ENCODE measurements around the gene CFAP77.

CFAP77 gene

DNA sequence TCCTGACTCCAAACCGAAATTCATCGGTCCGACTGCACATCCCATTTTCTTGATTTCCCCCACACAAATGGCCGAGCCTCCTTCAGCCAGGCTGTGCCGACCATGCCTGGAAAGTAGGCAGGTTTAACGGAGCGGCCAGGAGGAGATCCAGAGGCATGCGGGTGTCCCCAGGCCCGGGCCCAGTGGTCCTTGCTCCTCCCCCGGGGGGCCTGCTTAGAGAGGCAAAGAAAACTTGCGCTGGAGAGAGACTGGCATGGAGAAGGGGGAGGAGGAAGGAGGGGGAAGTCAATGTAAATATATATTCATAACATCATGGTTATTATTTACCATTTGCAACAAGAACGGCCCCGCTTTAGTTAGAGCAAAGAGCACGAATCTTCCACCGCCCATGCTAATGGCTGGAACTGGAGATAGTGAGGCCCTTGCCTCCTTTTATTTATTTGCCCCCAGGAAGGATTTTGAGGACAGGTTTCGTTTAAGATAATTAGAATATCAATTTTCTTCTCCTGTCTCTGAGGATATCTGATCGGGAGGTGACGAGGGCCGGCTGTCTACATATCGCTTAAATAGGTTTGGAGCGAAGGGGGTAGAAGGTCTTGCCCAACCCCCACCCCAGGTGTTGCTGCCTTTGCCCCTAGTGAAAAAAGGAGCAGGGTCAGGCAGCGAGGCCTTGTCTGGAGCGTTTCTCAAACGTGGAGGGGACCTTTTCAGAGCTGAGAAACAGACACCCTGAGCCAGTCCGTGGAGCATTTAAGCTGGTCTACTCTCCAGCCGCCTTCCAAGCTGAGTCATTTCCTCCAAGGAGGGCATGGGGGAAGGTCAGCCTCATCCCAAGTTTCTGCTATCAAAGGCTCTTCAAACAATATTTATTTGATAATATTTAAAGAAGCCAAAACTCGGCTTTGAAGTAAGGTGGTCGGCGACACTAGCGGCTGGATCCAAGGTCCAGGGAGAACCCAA lies 174.9 kb downstream of the CFAP77 start:
- no peak for DNase-seq

DNA sequence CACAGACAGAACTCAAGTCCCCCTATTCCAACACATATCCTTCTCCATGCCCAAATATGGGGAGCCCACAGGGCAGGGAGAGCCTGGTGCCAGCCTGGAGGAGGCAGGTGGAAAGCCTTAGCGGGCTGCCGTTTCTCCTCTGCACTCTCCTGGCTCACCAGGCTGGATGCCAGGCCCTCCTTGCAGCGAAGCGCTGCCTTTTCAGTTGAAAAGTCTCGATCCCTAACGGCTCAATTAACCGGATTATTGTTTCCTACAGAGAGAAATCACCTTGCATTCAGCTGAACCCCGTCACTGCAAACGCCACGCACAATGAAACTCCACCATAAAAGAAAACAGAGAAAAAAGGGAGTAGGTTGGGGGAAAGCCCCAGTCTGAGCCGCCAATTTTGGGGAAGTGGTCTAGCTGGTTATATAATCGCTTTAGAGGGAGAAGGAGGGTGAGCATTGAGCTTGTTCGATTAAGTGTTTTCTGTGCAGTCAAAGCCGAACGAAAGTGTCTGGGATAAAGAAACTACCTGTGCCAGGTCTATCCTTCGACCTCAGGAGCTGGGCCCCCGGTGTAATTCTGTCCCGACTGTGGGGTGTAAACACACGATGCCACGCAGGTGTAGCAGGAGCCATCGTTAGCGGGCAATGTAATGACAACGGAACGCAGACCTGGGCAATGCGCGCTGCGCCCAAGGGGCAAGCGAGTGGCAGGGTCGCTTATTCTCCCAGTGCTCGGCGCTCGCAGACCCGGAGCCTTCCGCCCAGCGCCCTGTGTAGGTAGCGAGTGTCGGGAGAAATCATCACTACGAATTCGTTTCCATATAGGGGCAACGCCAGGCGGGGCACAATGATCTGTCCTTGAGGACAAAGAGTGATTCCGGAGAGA lies 176.2 kb downstream of the CFAP77 start:
- no peak for DNase-seq

DNA sequence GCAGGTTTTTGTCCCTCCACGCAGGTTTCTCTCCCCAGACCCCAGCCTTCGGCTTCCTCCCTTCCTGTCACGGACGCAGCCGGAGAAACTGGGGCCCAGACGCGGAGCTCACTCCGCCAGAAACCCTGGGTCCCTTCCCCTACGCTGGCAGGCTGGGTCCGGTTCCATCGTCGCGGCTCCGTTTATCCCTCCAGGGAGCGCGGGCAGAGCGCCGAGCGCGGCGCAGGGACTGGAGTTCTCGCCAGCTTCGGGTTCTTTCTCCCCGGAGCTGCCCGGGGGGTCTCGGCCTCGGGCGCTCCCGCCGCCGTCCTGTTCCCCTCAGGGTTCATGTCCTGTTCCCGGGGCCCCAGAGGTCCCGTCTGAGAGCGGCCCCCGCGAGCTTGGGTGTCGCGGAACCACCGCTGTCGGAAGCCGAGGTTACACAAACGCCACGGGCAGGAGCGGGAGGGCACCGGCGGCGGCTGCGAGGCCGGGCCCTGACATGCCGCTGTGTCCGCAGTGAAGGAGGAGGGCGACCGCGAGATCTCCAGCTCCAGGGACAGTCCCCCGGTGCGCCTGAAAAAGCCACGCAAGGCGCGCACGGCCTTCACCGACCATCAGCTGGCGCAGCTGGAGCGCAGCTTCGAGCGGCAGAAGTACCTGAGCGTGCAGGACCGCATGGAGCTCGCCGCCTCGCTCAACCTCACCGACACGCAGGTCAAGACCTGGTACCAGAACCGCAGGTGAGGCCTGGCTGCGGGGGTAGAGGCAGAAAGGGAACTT lies 177.0 kb downstream of the CFAP77 start:
- DNase-seq = no peak

DNA sequence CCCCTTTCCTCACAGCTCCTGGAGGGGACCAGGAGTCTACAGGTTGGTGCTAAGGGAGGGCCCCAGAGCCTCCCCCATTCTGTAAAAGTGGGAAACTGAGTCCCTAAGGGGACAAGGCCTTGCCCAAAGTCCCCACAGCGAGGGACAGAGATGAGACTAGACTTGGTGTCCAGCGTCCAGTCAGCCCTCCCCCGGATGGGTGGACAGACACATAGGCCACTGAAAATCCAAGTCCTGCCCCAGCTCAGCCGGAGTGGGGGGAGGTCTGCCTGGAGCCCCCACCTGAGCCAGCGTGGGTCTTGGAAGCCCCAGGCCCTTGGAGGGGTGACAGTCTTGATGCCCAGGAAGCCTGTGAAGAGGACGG lies 177.6 kb downstream of the CFAP77 start:
- no peak for DNase-seq

DNA sequence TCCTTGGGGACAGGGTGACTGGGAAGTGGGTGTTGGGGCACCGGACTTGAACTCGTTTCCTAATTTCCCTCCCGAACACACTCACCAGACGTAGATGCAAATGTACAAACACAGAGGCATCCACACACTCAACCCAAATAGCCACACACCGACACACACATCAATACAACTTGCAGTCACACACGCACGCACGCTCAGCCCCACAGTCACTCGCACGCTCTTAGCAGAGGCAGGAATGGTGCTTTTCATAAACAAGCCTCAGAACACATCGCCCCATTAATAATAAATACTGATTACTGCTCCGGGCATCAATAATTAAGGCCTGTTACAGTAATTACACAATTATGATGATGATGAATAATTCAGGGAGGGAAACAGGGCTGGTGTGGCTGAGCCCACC lies 178.1 kb downstream of the CFAP77 start:
- DNase-seq = no peak

DNA sequence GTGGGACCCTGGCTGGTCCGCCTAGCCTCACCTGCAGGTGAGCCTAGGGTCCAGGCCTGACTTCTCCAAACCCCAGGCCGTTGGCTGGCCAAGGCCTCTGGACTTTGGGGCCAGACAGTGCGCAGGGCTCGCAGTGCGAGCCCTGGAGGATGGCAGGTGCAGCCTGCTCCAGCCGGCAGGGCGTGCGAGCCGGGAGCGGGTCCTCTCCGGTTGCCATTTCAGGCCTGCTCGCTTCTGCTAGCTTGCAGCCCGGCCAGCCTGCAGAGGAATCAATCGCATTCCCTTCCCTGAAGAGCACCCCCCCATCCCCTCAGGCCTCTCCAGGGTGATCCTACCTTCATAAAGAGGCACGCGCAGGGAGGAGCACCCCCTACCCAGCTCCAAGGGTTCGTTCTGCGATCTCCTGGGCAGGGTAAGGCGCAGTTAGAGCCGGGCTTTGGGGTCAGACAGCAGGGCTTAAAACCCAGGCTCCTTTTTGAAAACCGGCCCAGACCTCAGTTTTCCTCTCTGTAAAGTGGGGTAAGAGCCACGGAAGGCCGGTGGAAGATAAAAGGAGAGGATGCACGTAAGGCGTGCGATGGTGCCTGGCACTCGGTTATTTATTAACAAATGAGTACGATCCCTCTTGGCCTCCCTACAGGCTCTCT lies 178.6 kb downstream of the CFAP77 start:
- no peak for DNase-seq

DNA sequence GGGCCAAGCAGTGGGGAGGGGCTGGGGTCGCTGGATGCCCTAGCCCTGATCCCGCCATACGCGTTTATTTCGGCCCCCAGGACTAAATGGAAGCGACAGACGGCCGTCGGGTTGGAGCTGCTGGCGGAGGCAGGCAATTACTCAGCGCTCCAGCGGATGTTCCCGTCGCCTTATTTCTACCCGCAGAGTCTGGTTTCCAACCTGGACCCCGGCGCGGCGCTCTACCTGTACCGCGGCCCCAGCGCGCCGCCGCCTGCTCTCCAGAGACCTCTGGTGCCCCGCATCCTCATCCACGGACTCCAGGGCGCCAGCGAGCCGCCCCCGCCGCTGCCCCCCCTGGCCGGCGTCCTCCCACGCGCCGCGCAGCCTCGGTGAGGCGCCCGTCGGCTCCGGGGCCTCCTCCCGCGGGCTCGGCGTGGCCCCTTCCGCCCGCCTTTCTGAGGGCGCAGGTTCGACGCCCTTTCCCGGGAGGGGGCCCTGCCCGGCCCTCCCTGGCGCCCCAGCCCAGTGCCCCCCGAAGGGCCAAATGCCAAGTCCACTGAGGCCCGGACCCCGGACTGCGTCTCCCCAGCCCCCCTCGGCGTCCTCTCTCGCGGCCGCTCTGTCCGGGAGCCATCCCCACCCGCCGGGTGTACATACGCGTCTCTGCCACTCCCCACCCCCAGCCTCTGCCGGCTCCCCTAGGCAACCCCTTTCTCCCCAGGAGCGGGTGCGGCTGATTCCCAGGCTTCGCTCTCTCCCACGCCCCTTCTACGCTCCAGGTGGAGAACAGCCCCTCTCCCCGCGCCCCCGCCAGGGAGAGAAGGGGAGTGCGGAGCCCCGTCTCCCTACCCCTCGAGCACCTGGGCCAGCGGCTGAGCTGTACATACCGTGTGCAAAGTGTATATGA lies 179.4 kb downstream of the CFAP77 start:
- no peak for DNase-seq

DNA sequence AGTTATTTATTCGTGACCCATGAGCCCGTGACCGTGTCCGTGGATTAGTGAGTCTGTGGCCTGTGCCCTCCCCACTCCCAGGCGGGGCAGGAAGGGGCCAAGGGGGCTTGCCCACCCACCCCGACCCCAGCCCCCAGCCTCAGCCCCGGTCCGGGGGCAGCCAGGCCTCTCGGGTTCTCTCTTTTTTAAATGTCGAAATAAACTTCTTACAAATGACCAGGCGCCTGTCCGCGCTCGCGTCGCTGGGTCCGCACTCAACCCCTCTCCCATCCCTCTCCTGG lies 180.0 kb downstream of the CFAP77 start:
- DNase-seq = no peak

DNA sequence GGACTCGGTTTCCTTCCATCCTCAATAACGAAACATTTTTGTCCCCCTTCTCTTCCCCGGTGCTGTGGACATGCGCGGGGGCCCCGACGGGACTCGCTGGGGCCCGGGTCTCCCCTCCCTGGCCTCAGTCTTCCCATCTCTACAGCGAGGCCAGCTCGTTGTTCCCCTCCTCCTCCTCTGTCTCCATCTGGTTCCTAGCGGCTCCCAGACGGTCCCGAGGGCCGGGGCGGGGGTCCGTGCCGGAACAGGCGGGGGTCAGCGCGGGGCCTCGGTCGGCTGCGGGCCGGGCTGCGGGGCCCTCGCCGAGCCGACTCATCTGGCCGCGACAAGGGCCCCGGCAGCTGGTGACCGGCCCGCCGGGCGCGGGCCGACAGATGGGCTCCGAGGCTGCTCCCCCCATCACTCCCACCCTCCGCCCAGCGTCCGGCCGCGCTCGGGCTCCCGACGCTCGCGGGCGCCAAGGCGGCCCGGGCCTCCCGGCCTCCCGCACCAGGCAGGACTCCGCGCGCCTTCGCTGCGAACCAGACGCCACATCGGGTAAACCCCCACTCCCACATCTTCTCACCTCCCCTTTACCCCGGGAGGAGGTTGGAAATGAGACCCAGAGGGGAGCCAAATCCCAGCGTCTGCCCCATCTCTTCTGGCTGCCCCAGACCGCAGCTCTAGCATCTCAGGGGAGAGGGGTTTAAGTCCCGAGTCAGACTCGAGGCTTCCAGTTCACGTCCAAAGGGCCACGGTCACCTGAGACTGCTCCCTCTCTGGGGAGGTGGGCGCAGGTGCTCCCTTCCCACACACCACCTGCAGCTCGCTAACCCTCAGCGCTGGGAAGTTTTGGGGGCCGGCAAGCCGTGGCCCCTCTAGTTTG lies 180.5 kb downstream of the CFAP77 start:
- DNase-seq = no peak

DNA sequence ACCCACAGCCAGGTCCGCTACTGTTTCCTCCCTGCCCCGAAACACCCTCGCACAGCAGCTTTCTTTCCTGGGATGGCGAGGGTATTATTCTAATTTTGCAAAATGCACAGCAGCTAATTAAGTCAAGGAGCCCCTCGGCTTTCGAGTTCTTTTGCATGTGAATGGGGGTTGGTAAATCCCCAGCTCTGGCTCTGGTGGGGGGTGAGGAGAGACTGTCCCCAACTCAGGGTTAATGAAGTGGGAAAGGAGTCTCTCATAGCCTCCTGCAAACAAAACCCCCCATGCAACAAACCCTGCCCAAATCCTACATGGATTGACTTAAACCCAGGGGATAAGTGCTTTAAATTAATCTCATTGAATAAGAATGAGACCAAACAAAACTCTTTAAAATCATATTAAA lies 181.2 kb downstream of the CFAP77 start:
- no peak for DNase-seq

DNA sequence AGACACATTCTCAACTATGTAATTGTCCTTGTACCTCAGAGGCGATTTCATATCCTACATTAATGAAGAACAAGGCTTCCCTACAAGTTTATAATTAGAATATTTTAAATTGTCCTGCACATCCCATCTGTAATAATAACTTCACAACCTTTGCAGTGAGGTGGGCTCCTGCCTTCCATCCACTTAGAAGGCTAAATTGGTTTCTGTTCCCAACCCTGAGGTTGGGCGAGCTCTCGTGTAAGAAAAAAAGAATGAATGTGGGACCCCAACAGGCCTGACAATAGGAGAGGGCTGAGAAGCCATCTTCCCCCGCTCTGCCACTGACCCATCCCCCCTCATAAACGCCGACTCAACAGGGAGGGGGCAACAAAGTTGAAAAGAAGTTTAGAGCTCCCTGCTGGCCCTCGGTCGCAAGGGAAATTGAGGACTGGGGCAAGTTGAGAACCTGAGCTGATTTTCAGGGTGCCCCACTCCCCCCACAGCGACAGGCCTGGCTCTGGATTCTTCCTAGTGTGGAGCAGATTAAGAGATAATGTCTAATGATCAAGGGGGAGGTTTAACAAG lies 181.8 kb downstream of the CFAP77 start:
- no peak for DNase-seq

DNA sequence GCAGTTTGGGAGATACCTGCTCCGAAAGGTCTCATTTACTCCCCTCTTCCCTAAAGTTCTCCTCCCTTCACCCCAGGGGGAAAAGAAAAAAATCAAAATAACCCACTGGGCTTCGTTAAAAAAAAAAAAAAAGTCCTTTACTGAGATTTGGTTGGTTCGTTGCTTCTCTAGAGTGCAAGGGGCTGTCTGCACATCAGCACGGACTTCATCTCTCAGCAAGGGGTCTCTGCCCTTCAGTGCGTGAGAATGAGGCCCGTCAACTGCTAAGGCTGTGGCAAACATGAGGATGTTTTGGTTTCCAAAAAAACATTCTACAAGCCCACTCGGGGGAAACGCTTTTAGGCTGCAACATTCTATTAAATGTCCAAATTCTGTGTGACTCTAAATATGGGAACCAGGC lies 182.4 kb downstream of the CFAP77 start:
- DNase-seq = no peak

DNA sequence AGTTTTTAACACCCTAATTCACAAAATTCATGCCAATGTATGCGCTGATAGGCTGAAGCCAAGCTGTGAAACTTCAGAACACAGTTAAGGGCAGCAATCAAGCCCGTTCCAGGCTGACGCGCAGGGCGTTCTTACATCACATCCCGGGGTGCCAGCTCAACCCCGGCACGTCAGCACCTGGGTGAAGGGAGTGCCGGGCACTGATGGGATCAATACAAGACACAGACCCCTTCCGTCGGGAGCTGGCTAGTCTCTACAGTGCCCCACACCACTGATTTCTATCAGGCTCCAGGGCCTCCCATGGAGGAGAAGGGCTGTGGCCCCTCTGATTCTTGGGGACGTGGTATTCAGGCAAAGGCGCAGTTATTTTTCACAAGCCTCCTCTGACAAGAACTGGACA lies 184.4 kb downstream of the CFAP77 start:
- DNase-seq = no peak

DNA sequence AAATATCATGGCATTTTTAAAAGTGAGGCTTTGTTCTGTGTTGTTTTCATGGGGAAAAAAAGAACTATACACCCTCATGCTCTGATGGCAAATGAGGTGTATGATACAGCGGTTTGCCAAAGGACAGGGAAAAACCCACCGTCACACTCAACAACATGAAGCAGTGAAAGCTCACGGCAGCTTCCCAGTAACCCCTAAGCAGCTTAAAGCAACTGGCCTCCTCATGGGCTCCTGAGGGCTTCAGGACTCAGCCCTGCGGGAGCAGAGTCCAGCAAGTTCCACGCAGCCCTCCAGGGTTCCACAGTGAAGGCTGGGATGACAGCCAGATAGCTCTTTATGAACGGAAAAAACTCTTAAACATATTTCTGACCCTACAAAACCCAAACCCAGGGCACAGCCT lies 185.3 kb downstream of the CFAP77 start:
- DNase-seq = no peak

DNA sequence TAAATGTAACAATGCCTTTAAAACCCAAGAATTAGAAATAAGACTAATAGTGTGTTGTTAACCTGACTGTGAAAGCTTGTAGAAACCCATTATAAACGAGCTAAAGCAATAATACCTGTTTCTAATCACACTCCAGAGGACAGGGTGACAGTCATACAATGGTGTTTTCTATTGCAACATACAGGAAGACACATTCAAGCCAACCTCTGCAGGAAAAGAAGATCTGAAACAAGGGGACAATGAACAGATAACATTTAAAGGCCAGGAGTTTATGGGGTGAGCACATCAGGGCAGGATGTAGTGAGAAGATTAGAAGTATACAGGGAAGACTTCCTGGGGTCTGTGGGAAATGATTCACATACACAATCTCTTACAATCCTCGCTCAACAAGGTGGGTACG lies 186.2 kb downstream of the CFAP77 start:
- DNase-seq = no peak

DNA sequence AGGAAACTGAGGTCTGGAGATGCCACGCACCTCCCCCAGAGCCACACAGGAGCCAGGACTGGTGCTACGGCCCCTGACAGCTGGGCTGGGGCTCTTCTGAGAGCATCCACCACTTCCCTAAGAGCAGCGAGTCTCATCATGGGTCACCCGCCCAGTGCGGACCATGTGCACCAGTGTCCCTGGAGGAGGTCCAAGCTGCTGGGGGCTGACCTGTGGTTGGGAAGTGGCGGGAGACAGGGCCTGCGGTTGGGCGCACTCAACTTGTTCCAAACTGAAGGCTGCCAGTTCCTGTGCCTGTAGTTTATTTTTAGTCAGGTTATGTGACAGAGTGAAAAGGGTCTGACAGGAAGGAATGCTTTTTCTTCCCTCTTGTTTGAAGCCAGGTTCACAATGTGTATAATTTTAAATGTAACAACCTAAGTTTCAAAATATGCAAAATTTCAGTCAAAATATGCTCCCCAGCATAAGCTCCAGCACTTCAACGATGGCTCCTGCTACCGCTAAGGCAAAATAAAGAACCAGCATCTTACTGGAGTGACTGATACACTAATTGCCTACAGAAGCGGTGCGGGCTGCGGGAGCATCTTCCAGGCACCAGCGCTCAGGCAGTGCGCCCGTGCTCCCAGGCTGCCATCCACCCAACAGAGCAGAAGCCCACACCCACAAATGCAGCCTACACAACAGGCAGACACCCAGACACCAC lies 187.2 kb downstream of the CFAP77 start:
- DNase-seq = no peak

DNA sequence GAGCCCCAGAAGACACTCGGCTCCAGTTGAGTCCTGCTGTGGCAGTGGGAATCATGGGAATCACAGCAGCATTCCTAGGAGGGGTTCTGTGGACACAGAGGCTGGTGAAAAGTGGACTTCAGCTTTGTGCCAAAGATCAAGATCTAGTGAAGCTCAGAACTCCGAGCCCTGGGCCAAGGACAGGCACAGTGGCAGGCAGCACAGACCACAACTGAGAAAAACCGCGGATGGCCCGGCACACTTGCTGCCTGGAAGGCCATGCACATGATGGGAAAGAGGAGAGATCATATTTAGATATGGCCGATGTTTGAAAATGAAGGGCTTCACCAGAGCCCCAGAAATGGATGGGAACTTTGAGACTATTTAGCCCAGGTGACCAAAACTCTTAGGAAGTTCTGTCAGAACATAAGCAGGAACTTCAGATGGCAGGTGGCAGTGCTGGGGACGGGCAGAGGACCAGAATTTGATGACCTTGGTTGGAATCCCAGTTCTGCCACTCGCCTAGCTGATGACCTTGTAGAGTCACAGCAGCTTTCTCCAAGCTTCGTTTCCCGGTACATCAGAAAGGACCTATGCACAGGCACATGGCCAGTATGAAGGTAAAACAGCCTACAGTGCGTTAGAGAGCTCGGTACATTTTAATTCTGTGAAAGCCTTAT lies 190.4 kb downstream of the CFAP77 start:
- no peak for DNase-seq

DNA sequence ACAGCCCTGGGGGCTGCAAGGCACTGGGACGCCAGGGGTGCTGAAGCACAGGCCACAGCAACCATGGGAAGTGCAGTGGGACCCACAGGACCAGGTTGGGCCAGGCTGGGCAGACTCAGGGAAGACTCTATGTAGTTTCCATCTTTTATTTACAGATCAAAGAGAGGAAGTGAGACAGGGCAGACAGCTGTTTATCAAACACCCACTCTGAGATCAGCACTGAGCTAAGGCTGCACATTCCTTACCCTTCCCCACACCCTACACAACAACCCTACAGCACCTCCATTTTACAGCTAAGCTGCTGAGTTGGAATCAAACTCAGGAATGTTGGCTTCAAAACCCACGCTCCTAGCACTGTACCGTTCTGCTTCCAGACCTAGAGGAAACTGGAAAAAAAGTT lies 192.2 kb downstream of the CFAP77 start:
- DNase-seq = no peak

DNA sequence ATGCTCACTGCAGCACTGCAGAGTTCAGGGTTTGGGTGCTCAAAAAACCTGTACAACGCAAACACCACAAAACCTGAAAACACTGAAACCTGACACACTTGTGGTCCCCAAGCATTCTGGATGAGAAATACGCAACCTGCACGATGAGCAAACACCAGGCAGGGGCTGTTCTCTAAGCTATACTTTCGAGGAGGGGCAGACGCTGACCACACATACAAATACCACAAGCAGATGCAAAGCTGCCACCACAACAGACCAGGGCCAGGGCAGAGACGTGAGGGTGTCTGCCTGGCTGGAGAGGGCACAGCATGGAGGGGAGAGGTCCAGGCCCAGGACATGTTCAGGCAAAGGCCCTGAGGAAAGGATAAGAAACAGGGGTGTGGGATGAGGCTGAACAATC lies 195.4 kb downstream of the CFAP77 start:
- no peak for DNase-seq
